Keratinocyte (primary cell): Measurements from ENCODE around the gene GRIN2C. TPM values are rescaled to one million over a fixed set of nuclear protein-coding genes. Genes with fewer than 3 reads are reported as not detected.

Experiments used
- DNase-seq: peaks from one replicate; pipeline ENCODE4 v3.0.0-alpha.2; 2011; ENCODE audit warnings: low read depth, missing footprints, low spot score
- FAIRE-seq: peaks from 2 replicates; lab custom pipeline; 2011; peaks lifted over from hg19 to GRCh38; lab: Jason Lieb, UNC
- H2AFZ ChIP-seq: 2 replicates; pipeline ENCODE4 v1.6.0; 2012; ENCODE audit warnings: low read length, control low read depth, inconsistent platforms; ENCODE audit not compliant: control insufficient read depth
- H3K27ac ChIP-seq: 2 replicates; pipeline ENCODE4 v1.5.1; 2011; ENCODE audit warnings: low read length; ENCODE audit not compliant: control insufficient read depth, insufficient read depth
- H3K27me3 ChIP-seq: 3 replicates; pipeline ENCODE4 v1.6.0; 2011; ENCODE audit warnings: low read length; ENCODE audit not compliant: control insufficient read depth, insufficient read depth; ENCODE audit errors: extremely low read depth
- H3K36me3 ChIP-seq, 2 experiments: 2 replicates in 1 of 2; 3 replicates in 1 of 2; pipeline ENCODE4 v1.5.1; 2011; ENCODE audit warnings: low read length in 2 of 2, mild to moderate bottlenecking in 1 of 2; ENCODE audit not compliant: control insufficient read depth in 2 of 2, insufficient read depth in 2 of 2; ENCODE audit errors: extremely low read depth in 1 of 2
- H3K4me1 ChIP-seq: 3 replicates; pipeline ENCODE4 v1.5.1; 2011; ENCODE audit warnings: low read length; ENCODE audit not compliant: control insufficient read depth, insufficient read depth; ENCODE audit errors: extremely low read depth
- H3K4me2 ChIP-seq: 3 replicates; pipeline ENCODE4 v1.6.0; 2011; ENCODE audit warnings: low read depth, low read length; ENCODE audit not compliant: control insufficient read depth, insufficient read depth; ENCODE audit errors: extremely low read depth
- H3K4me3 ChIP-seq, 3 experiments: fragments of 200-600 bp in 1 of 3; sonication (generic) in 1 of 3; 2 replicates in 2 of 3; 3 replicates in 1 of 3; pipeline ENCODE4 v1.5.1; 2011 to 2016; ENCODE audit warnings: low read length in 3 of 3, mild to moderate bottlenecking in 3 of 3, control low read depth in 2 of 3, inconsistent platforms in 1 of 3, low read depth in 1 of 3, mixed read lengths in 1 of 3, mixed run types in 1 of 3, moderate library complexity in 1 of 3; ENCODE audit not compliant: control insufficient read depth in 2 of 3, insufficient read depth in 2 of 3; ENCODE audit errors: extremely low read depth in 1 of 3
- H3K79me2 ChIP-seq: 2 replicates; pipeline ENCODE4 v1.6.0; 2012; ENCODE audit warnings: low read length; ENCODE audit not compliant: control insufficient read depth, insufficient read depth
- H3K9ac ChIP-seq: 3 replicates; pipeline ENCODE4 v1.6.0; 2011; ENCODE audit warnings: low read length; ENCODE audit not compliant: control insufficient read depth, insufficient read depth; ENCODE audit errors: extremely low read depth
- H3K9me1 ChIP-seq: 3 replicates; pipeline ENCODE4 v1.6.0; 2011; ENCODE audit warnings: low read length; ENCODE audit not compliant: control insufficient read depth, insufficient read depth; ENCODE audit errors: extremely low read depth
- H3K9me3 ChIP-seq: 2 replicates; pipeline ENCODE4 v1.5.1; 2012; ENCODE audit warnings: low read depth, low read length; ENCODE audit not compliant: control insufficient read depth
- H4K20me1 ChIP-seq: 3 replicates; pipeline ENCODE4 v1.6.0; 2011; ENCODE audit warnings: low read length; ENCODE audit not compliant: control insufficient read depth, insufficient read depth; ENCODE audit errors: extremely low read depth
- CTCF ChIP-seq, 3 experiments: IDR thresholded peaks in 1 of 3; conservative IDR thresholded peaks in 1 of 3; optimal IDR thresholded peaks in 1 of 3; 2 replicates in 2 of 3; 3 replicates in 1 of 3; pipeline versions ENCODE3 to v1.5.1; 2011; ENCODE audit warnings: low read length in 3 of 3, mild to moderate bottlenecking in 3 of 3, moderate library complexity in 2 of 3, control low read depth in 1 of 3, inconsistent platforms in 1 of 3; ENCODE audit not compliant: insufficient read depth in 2 of 3; ENCODE audit errors: extremely low read depth in 1 of 3
- EZH2 ChIP-seq: IDR thresholded peaks from one replicate; pipeline ENCODE4 v1.6.1; 2012; ENCODE audit warnings: inconsistent platforms, mild to moderate bottlenecking, low read length, moderate library complexity
- dilution Hi-C: fragments of 300-500 bp; cut with MboI; formaldehyde crosslinking; loops from one replicate; pipeline ENCODE4 v1.7.0; 2020; ENCODE audit warnings: low sequenced_read_pairs; ENCODE audit not compliant: extremely low pct_ligation_motif_present
- polyA plus RNA-seq, 5 experiments: library from polyadenylated mRNA; depleted of rRNA in 3 of 5; stranded (reverse) in 3 of 5; stranded (forward) in 1 of 5; unstranded in 1 of 5; fragments of >200 nt; gene quantifications; 1 replicate in 1 of 5; 2 replicates in 3 of 5; 3 replicates in 1 of 5; pipeline versions ENCODE4 v1.2.1 to v1.2.3, GENCODE V29; 2011 to 2012; ENCODE audit warnings: missing spikeins in 2 of 5, low read depth in 1 of 5, low replicate concordance in 1 of 5

The GRIN2C gene
- polyA plus RNA-seq, 1 donor (not counting 4 experiments of a cell fraction or from before 2014, with no cell fraction given), result not detected

GRCh38 chr17:74877592-74878548 lies 18.2 kb upstream of the GRIN2C start:
- dilution Hi-C loops, result no loop called here
- no peak overlapping the region for H3K4me3 ChIP-seq
- H3K9ac ChIP-seq, result no peak overlapping the region
- peaks cover 15% of the 10 kb centered on the region for H3K4me1 ChIP-seq
- no peaks in the 10 kb centered on the region for H3K79me2 ChIP-seq
- DNase-seq (peak; percentile 62), FAIRE-seq (no peak)
- no peak overlapping the region for H3K27ac ChIP-seq
- H3K27me3 ChIP-seq, result no peaks in the 10 kb centered on the region
- H3K4me2 ChIP-seq, result peak overlapping the region; percentile 53
- TF ChIP-seq CTCF (optimal IDR thresholded peaks at IDR 0.05 in 1 of 3, IDR thresholded peaks at IDR 0.05 in 1 of 3, conservative IDR thresholded peaks at IDR 0.05 in 1 of 3; ENCODE audit: extremely low read depth in 1 of 3, insufficient read depth in 2 of 3, low read length in 3 of 3), result no peak
- TF ChIP-seq EZH2, result no peak
- H3K9me1 ChIP-seq, result no peaks in the 10 kb centered on the region
- no peaks in the 10 kb centered on the region for H3K9me3 ChIP-seq
- H2AFZ ChIP-seq, result peak overlapping the region; percentile 52
- no peaks in the 10 kb centered on the region for H3K36me3 ChIP-seq
- H4K20me1 ChIP-seq, result no peaks in the 10 kb centered on the region

DNA sequence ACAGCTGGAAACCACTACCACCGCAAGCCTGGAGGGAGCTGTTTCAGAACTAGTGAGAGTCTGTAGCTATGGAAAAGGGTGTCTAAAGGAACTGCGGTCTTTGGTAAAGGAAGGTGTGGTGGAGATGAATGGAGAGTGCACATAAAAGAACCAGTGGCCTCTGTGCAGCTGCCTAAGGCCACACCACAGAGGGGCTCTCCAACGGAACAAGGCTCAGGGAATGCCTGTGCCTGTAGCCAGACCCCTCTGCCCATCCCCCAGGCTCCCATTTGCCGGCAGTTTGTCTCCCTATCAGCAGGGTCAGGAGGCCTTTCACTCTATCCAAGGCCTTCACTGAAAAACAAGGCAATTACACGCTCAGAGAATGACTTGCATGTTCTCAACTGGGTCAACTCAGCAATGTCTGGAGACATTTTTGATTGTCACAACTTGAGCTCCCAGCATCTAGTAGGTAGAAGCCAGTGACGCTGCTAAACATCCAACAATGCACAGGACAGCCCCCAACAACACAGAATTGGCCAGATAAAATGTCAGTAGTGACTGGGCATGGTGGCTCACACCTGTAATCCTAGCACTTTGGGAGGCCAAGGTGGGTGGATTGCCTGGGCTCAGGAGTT lies 16.4 kb upstream of the GRIN2C start:
- Histone ChIP-seq H3K9ac (no peak overlapping the region), H3K79me2 (peaks cover 8% of the 10 kb centered on the region), H3K9me1 (no peaks in the 10 kb centered on the region), H3K4me2 (no peak overlapping the region), H3K36me3 (no peaks in the 10 kb centered on the region), H3K4me3 (no peak overlapping the region), H4K20me1 (no peaks in the 10 kb centered on the region), H2AFZ (no peak overlapping the region), H3K4me1 (peaks cover 30% of the 10 kb centered on the region), H3K27ac (no peak overlapping the region), H3K9me3 (no peaks in the 10 kb centered on the region), H3K27me3 (no peaks in the 10 kb centered on the region)
- TF ChIP-seq CTCF (optimal IDR thresholded peaks at IDR 0.05 in 1 of 3, IDR thresholded peaks at IDR 0.05 in 1 of 3, conservative IDR thresholded peaks at IDR 0.05 in 1 of 3; ENCODE audit: extremely low read depth in 1 of 3, insufficient read depth in 2 of 3, low read length in 3 of 3), result no peak
- TF ChIP-seq EZH2, result no peak
- no peak for DNase-seq
- dilution Hi-C loops, result no loop called here
- no peak for FAIRE-seq
